Right lobe of liver (tissue), 4 donors: Measurements from ENCODE around the gene FAM78B.

Experiments
- POLR2A ChIP-seq: fragments of 450-650 bp; IDR thresholded peaks from one replicate; pipeline ENCODE4 v1.6.1; 2017; ENCODE audit warnings: antibody characterized with exemption, mild to moderate bottlenecking
- TF ChIP-seq, protein P1 (sequence below), 4 donors: fragments of 200-600 bp in 3 of 4; fragments of 450-650 bp in 1 of 4; IDR thresholded peaks; one replicate each; pipeline versions ENCODE4 v1.5.1 to v1.8.0; 2016 to 2022; ENCODE audit warnings: antibody characterized with exemption in 4 of 4, mild to moderate bottlenecking in 2 of 4
- donor health status: DM: no; HTN: no; CAD: no.
- donor health status: DM: no; HTN: no; CAD: no.
- donor health status: DM: no; HTN: yes; CAD: no.

DNA sequence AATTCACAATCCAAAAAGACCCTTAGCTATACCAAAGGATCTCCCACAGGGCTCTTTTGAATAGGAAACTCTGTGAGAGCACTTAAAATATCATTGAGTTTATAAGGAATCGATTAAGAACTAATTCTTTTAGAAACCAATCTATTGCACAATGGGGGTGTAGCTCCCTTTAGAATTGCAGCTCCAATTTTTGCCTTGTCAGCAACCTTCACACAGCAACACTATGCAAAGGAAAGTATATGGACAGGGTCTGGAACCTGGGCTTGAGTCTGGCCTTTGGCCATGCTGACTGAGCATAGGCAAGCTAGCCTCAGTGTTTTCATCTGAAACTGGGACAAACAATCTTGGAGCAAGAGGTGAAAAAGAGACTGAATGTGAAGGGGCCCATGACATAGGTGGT is 17.2 kb upstream of the FAM78B start:
- TF ChIP-seq, protein P1, sequence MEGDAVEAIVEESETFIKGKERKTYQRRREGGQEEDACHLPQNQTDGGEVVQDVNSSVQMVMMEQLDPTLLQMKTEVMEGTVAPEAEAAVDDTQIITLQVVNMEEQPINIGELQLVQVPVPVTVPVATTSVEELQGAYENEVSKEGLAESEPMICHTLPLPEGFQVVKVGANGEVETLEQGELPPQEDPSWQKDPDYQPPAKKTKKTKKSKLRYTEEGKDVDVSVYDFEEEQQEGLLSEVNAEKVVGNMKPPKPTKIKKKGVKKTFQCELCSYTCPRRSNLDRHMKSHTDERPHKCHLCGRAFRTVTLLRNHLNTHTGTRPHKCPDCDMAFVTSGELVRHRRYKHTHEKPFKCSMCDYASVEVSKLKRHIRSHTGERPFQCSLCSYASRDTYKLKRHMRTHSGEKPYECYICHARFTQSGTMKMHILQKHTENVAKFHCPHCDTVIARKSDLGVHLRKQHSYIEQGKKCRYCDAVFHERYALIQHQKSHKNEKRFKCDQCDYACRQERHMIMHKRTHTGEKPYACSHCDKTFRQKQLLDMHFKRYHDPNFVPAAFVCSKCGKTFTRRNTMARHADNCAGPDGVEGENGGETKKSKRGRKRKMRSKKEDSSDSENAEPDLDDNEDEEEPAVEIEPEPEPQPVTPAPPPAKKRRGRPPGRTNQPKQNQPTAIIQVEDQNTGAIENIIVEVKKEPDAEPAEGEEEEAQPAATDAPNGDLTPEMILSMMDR (IDR thresholded peaks at IDR 0.05): no peak
- no peak for TF ChIP-seq POLR2A
